Panc1 (cell line): Measurements from ENCODE around the gene DCLRE1C. TPM values are rescaled to one million over a fixed set of nuclear protein-coding genes. Genes with fewer than 3 reads are reported as not detected.
"Not testable (repeated sequence)": the region's sequence is repeated elsewhere in the genome, so short reads cannot be mapped to it uniquely, and the experiment has no call there.

ENCODE experiments used
- ATAC-seq: fragments of 200-7000 bp; cut with Tn5 transposase; 2 replicates; pipeline ENCODE4 v1.9.1; 2020; ENCODE audit warnings: mild to moderate bottlenecking, moderate library complexity
- BruUV-seq: library from RNA; stranded (reverse); fragments of 400-500 nt; replicated peaks from 2 replicates; lab custom pipeline; 2021; lab: Mats Ljungman, UMichigan
- CTCF ChIA-PET: fragments of 300-600 bp; sonication (Branson Sonifier 250); formaldehyde crosslinking; loops from one replicate; lab custom pipeline; 2022; ENCODE audit warnings: antibody characterized with exemption; lab: Charles Lee
- POLR2A ChIA-PET: fragments of 300-600 bp; sonication (Branson Sonifier 250); formaldehyde crosslinking; loops from one replicate; lab custom pipeline; 2022; ENCODE audit warnings: antibody characterized with exemption; lab: Charles Lee
- DNase-seq: peaks from one replicate; pipeline ENCODE4 v3.0.0-alpha.2; 2010; ENCODE audit warnings: low read depth, low spot score
- H3K27ac ChIP-seq: 2 replicates; pipeline ENCODE4 v1.5.1; 2011; ENCODE audit warnings: mild to moderate bottlenecking, low read length, inconsistent platforms
- H3K27me3 ChIP-seq: fragments of 200-500 bp; sonication (Bioruptor generic); 2 replicates; pipeline ENCODE4 v1.6.0; 2014; ENCODE audit warnings: low read length, inconsistent platforms; ENCODE audit not compliant: control insufficient read depth, insufficient read depth
- H3K36me3 ChIP-seq: fragments of 200-500 bp; sonication (Bioruptor generic); 2 replicates; pipeline ENCODE4 v1.5.1; 2014; ENCODE audit warnings: inconsistent platforms, mild to moderate bottlenecking, low read length, moderate library complexity; ENCODE audit not compliant: control insufficient read depth, insufficient read depth
- H3K4me1 ChIP-seq: 2 replicates; pipeline ENCODE4 v1.5.1; 2011; ENCODE audit warnings: inconsistent platforms, mild to moderate bottlenecking, low read length, moderate library complexity; ENCODE audit not compliant: control insufficient read depth, insufficient read depth
- H3K4me3 ChIP-seq, 2 experiments: 2 replicates each; pipeline ENCODE4 v1.5.1; 2011 to 2012; ENCODE audit warnings: low read depth in 2 of 2, low read length in 2 of 2, mild to moderate bottlenecking in 2 of 2, inconsistent platforms in 1 of 2, moderate library complexity in 1 of 2
- H3K9me3 ChIP-seq: fragments of 200-500 bp; sonication (Bioruptor generic); 2 replicates; pipeline ENCODE4 v1.5.1; 2014; ENCODE audit warnings: low read depth, mild to moderate bottlenecking, inconsistent platforms, low read length, moderate library complexity; ENCODE audit not compliant: control insufficient read depth, insufficient read depth
- CTCF ChIP-seq: fragments of 450-650 bp; IDR thresholded peaks from 2 replicates; pipeline ENCODE4 v1.5.1; 2017; ENCODE audit warnings: mild to moderate bottlenecking
- POLR2AphosphoS5 ChIP-seq: IDR thresholded peaks from 2 replicates; pipeline ENCODE4 v1.6.1; 2012; ENCODE audit warnings: mild to moderate bottlenecking, low read depth, low read length, moderate library complexity
- SIN3A ChIP-seq: IDR thresholded peaks from 2 replicates; pipeline ENCODE4 v1.6.1; 2012; ENCODE audit warnings: low read depth, mild to moderate bottlenecking, low read length, moderate library complexity, borderline replicate concordance; ENCODE audit not compliant: insufficient read depth
- TCF7L2 ChIP-seq: IDR thresholded peaks from 2 replicates; pipeline ENCODE4 v1.6.1; 2011; ENCODE audit warnings: mild to moderate bottlenecking, low read depth, low read length, inconsistent platforms
- in situ Hi-C: cut with HindIII; loops from 2 replicates; pipeline ENCODE4 v1.10.0; 2016; ENCODE audit warnings: low sequenced_read_pairs, low pct_unique_long_range_greater_than_20kb
- intact Hi-C: fragments of 100-400 bp; cut with micrococcal nuclease; formaldehyde crosslinking; loops from one replicate; pipeline ENCODE4 v1.10.0; 2022; ENCODE audit not compliant: unreplicated experiment
- total RNA-seq: library from RNA; stranded (reverse); gene quantifications from one replicate; pipeline ENCODE4 v1.2.1, GENCODE V29; 2021; ENCODE audit not compliant: unreplicated experiment
- TF ChIP-seq, protein P1 (sequence below), 2 experiments: IDR thresholded peaks; 2 replicates each; pipeline ENCODE4 v1.6.1; 2011 to 2012; ENCODE audit warnings: low read depth in 2 of 2, control low read depth in 1 of 2, low read length in 1 of 2, mild to moderate bottlenecking in 1 of 2, moderate library complexity in 1 of 2; ENCODE audit not compliant: insufficient read depth in 1 of 2

The DCLRE1C gene
- total RNA-seq, 1 experiment from 2014 or later = 9.1 TPM

GRCh38 chr10:14875941-14876340 lies 78.0 kb downstream of the DCLRE1C start:
- Histone ChIP-seq H3K4me3 (no peak overlapping the region), H3K36me3 (peaks cover 6% of the 10 kb centered on the region), H3K27me3 (no peaks in the 10 kb centered on the region), H3K27ac (no peak overlapping the region), H3K4me1 (peaks cover 11% of the 10 kb centered on the region; the same call in 1 of the 2 replicates), H3K9me3 (no peaks in the 10 kb centered on the region)
- ChIA-PET CTCF (no interaction called here), POLR2A (no interaction called here)
- in situ Hi-C loops = no loop called here
- ATAC-seq (no peak), DNase-seq (no peak)
- no peak for TF ChIP-seq TCF7L2
- no peak for TF ChIP-seq POLR2AphosphoS5
- TF ChIP-seq SIN3A = no peak
- TF ChIP-seq CTCF = no peak
- TF ChIP-seq, protein P1, sequence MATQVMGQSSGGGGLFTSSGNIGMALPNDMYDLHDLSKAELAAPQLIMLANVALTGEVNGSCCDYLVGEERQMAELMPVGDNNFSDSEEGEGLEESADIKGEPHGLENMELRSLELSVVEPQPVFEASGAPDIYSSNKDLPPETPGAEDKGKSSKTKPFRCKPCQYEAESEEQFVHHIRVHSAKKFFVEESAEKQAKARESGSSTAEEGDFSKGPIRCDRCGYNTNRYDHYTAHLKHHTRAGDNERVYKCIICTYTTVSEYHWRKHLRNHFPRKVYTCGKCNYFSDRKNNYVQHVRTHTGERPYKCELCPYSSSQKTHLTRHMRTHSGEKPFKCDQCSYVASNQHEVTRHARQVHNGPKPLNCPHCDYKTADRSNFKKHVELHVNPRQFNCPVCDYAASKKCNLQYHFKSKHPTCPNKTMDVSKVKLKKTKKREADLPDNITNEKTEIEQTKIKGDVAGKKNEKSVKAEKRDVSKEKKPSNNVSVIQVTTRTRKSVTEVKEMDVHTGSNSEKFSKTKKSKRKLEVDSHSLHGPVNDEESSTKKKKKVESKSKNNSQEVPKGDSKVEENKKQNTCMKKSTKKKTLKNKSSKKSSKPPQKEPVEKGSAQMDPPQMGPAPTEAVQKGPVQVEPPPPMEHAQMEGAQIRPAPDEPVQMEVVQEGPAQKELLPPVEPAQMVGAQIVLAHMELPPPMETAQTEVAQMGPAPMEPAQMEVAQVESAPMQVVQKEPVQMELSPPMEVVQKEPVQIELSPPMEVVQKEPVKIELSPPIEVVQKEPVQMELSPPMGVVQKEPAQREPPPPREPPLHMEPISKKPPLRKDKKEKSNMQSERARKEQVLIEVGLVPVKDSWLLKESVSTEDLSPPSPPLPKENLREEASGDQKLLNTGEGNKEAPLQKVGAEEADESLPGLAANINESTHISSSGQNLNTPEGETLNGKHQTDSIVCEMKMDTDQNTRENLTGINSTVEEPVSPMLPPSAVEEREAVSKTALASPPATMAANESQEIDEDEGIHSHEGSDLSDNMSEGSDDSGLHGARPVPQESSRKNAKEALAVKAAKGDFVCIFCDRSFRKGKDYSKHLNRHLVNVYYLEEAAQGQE (IDR thresholded peaks at IDR 0.05; ENCODE audit: insufficient read depth in 1 of 2, low read depth in 2 of 2, low read length in 1 of 2) = no peak
- intact Hi-C loops = no loop called here
- no TSS peak for BruUV-seq

GRCh38 chr10:14873090-14873760 lies 80.7 kb downstream of the DCLRE1C start:
- CTCF ChIA-PET = no interaction called here
- Histone ChIP-seq H3K4me3 (no peak overlapping the region), H3K27ac (no peak overlapping the region), H3K36me3 (peaks cover 14% of the 10 kb centered on the region), H3K9me3 (no peaks in the 10 kb centered on the region), H3K4me1 (peaks cover 3% of the 10 kb centered on the region; the same call in 1 of the 2 replicates), H3K27me3 (no peaks in the 10 kb centered on the region)
- no TSS peak for BruUV-seq
- DNase-seq (no peak), ATAC-seq (no peak)
- TF ChIP-seq, protein P1 (IDR thresholded peaks at IDR 0.05; ENCODE audit: insufficient read depth in 1 of 2, low read depth in 2 of 2, low read length in 1 of 2) = no peak
- TF ChIP-seq TCF7L2 (no peak), SIN3A (no peak), CTCF (no peak), POLR2AphosphoS5 (no peak)
- POLR2A ChIA-PET = no interaction called here
- intact Hi-C loops (no loop called here), in situ Hi-C loops (no loop called here)

GRCh38 chr10:14864871-14865270 lies 89.0 kb downstream of the DCLRE1C start:
- ATAC-seq = not testable (repeated sequence)

More at GRCh38 chr10:14864871-14865270, 89.0 kb downstream of the DCLRE1C start:
- H3K9me3 ChIP-seq, H3K27ac ChIP-seq, H3K36me3 ChIP-seq, DNase-seq, BruUV-seq, H3K4me1 ChIP-seq, CTCF ChIA-PET, POLR2A ChIA-PET, in situ Hi-C loops, intact Hi-C loops, H3K4me3 ChIP-seq, H3K27me3 ChIP-seq: not testable (repeated sequence)
